Measurements from ENCODE around the gene MCAT. TPM values are rescaled to one million over a fixed set of nuclear protein-coding genes. Genes with fewer than 3 reads are reported as not detected.

The MCAT gene
- total RNA-seq, 4 donors from 2014 or later = 18.2 to 33.7 (median 31.1) TPM

DNA sequence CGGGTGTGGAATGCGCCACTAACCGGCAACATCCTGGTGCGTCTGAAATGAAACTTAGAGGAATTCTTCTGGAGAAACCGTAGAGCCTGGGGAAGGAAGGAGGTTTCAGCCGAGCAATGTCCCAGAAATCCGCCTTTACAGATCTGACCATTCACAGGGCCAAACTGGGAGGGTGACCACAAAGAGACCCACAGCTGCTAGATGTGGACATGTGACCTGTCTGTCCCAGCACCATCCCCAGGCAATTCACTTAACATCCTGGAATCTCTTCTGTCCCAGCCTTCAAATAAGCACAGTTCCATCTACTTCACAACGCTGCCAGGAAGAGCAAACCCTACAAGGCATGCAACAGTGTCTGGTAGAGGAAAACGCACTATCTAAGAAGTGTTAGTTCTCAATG, 9.8 kb downstream of the MCAT start:
- no peak for TF ChIP-seq POLR2A (IDR thresholded peaks at IDR 0.05)
- TF ChIP-seq, protein P1, sequence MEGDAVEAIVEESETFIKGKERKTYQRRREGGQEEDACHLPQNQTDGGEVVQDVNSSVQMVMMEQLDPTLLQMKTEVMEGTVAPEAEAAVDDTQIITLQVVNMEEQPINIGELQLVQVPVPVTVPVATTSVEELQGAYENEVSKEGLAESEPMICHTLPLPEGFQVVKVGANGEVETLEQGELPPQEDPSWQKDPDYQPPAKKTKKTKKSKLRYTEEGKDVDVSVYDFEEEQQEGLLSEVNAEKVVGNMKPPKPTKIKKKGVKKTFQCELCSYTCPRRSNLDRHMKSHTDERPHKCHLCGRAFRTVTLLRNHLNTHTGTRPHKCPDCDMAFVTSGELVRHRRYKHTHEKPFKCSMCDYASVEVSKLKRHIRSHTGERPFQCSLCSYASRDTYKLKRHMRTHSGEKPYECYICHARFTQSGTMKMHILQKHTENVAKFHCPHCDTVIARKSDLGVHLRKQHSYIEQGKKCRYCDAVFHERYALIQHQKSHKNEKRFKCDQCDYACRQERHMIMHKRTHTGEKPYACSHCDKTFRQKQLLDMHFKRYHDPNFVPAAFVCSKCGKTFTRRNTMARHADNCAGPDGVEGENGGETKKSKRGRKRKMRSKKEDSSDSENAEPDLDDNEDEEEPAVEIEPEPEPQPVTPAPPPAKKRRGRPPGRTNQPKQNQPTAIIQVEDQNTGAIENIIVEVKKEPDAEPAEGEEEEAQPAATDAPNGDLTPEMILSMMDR (IDR thresholded peaks at IDR 0.05 in 4 of 5, conservative IDR thresholded peaks at IDR 0.05 in 1 of 5) = no peak
- H3K27ac ChIP-seq = no peak overlapping the region
- in situ Hi-C loops (cut with MboI; ENCODE audit: low sequenced_read_pairs in 4 of 4) (no loop called here), intact Hi-C loops (cut with DNase I; ENCODE audit: low total_unique reads) (no loop called here)
- H3K36me3 ChIP-seq = peaks cover 0 to 50% of the 10 kb centered on the region in 2 donors
- DNase-seq (no peak), ATAC-seq (no peak)
- H3K27me3 ChIP-seq = no peaks in the 10 kb centered on the region
- no peak overlapping the region for H3K4me3 ChIP-seq
- no peaks in the 10 kb centered on the region for H3K4me1 ChIP-seq
- H3K9me3 ChIP-seq = no peaks in the 10 kb centered on the region

DNA sequence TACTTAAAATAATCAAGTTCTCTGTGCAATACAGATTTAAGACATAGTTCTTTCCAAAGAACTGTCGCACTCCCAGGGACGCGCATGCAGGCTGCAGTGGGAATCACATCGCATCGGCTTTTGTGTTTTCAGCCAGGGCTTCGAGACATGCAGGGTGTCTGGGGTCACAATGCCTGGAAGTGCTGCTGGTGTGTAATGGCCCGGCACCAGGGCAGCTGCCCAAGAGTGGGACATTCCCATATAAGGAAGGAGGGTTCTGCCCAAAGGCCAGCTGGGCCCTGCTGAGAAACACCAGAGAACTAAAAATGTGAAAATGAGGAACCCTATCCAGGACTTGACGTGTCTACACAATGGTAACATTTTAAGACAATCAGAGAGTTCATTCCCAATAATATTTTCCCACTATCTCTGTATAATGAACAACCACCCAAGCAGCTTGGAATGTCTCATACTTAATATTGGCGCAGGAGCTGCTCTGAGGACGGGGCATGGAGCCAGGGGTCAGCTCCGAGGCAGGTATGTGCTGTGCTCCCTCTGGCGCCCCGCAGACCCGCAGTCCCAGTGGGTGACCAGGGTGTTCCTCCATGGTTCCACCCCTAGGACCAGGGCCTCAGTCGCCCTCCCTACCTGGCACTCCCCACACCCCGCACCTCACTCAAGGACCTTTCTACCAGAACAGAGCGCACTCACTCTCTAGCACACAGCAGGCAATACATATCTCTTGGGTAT, 11.3 kb downstream of the MCAT start:
- TF ChIP-seq, protein P1 (IDR thresholded peaks at IDR 0.05 in 4 of 5, conservative IDR thresholded peaks at IDR 0.05 in 1 of 5) = no peak
- no peak for TF ChIP-seq POLR2A (IDR thresholded peaks at IDR 0.05)
- in situ Hi-C loops (cut with MboI; ENCODE audit: low sequenced_read_pairs in 4 of 4) (no loop called here), intact Hi-C loops (cut with DNase I; ENCODE audit: low total_unique reads) (no loop called here)
- DNase-seq = no peak
- H3K36me3 ChIP-seq = peaks cover 0 to 35% of the 10 kb centered on the region in 2 donors
- no peak overlapping the region for H3K4me3 ChIP-seq
- H3K9me3 ChIP-seq = no peaks in the 10 kb centered on the region
- no peaks in the 10 kb centered on the region for H3K27me3 ChIP-seq
- H3K4me1 ChIP-seq = no peaks in the 10 kb centered on the region
- no peak overlapping the region for H3K27ac ChIP-seq
- no peak for ATAC-seq

DNA sequence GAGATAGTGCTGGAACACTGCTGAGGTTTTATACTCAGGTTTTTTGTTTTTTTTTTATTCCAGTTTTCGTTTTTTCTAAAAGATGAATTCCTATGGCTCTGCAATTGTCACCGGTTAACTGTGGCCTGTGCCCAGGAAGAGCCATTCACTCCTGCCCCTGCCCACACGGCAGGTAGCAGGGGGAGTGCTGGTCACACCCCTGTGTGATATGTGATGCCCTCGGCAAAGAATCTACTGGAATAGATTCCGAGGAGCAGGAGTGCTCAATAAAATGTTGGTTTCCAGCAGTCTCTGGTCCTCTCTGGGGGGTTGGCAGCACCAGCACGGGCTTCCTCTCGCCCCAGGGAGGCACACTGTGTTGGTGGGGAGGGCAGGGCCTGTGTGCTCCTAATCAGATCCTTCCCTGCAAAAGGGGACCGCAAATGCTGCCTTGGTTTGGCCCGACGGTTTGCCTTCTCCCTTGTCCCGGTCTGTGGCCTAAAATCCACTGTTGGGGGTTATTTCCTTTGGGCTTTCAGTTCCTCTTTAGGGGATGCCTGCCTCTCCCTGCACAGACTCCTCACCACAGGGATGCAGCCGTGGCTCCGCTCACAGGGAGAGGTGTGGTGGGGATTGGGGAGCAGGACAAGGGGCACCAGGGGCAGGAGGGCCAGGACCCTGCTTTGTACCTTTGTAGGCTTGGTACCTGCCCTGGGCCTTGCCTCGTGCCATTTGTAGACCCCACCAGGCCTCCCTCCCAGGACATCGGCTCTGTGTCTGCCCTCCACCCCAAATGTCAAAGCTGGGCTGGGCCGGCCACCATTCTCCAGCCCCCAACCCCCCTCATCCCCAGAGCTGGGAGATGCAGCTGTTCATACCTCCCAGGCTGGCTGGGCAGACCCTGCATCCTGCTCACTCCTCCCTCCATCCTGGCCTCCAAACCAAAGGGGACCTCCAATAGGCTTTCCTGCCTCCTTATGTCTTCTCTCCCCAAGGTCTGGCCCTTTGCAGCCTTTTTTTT, 13.5 kb downstream of the MCAT start:
- no peaks in the 10 kb centered on the region for H3K4me1 ChIP-seq
- DNase-seq = no peak
- no peak for TF ChIP-seq POLR2A (IDR thresholded peaks at IDR 0.05)
- TF ChIP-seq, protein P1 (IDR thresholded peaks at IDR 0.05 in 4 of 5, conservative IDR thresholded peaks at IDR 0.05 in 1 of 5) = no peak
- no peak for ATAC-seq
- no peak overlapping the region for H3K4me3 ChIP-seq
- H3K36me3 ChIP-seq = peaks cover 0 to 17% of the 10 kb centered on the region in 2 donors
- no peak overlapping the region for H3K27ac ChIP-seq
- no peaks in the 10 kb centered on the region for H3K9me3 ChIP-seq
- intact Hi-C loops (cut with DNase I; ENCODE audit: low total_unique reads) (no loop called here), in situ Hi-C loops (cut with MboI; ENCODE audit: low sequenced_read_pairs in 4 of 4) (no loop called here)
- no peaks in the 10 kb centered on the region for H3K27me3 ChIP-seq

DNA sequence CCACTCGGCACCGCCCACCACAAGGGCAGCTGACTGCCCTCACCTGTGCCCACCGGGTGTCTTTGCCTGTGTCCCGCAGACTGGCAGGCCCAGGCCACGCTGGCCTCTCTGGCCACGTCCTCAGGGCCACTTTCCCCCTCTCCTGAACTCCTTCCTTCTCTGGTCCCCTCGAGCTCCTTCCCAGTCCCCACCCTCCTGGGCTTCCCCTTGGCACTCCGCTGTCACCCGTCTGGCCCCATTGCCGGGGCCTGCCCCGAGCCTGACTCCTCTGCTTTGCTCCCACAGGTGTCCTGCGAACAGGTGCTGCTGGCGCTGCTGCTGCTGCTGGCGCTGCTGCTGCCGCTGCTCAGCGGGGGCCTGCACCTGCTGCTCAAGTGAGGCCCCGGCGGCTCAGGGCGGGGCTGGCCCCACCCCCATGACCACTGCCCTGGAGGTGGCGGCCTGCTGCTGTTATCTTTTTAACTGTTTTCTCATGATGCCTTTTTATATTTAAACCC, 14.2 kb downstream of the MCAT start:
- DNase-seq = no peak
- no peak for TF ChIP-seq POLR2A (IDR thresholded peaks at IDR 0.05)
- TF ChIP-seq, protein P1 (IDR thresholded peaks at IDR 0.05 in 4 of 5, conservative IDR thresholded peaks at IDR 0.05 in 1 of 5) = no peak
- in situ Hi-C loops (cut with MboI; ENCODE audit: low sequenced_read_pairs in 4 of 4) = no loop called here

More for the DNA sequence above, 14.2 kb downstream of the MCAT start:
- Histone ChIP-seq H3K4me1 (no peaks in the 10 kb centered on the region), H3K9me3 (no peaks in the 10 kb centered on the region), H3K27ac (no peak overlapping the region), H3K36me3 (peaks cover 0 to 10% of the 10 kb centered on the region in 2 donors), H3K4me3 (no peak overlapping the region), H3K27me3 (no peaks in the 10 kb centered on the region)
- intact Hi-C loops (cut with DNase I; ENCODE audit: low total_unique reads) = no loop called here
- ATAC-seq = no peak

Data from gastrocnemius medialis (tissue), 4 donors.